Neuronal stem cell (in vitro differentiated cells): Measurements from ENCODE around the gene APBA1.

Experiments used
- DNase-seq: peaks from one replicate; pipeline ENCODE4 v3.0.0-alpha.2; 2013; ENCODE audit warnings: low spot score
- H2AFZ ChIP-seq: one replicate; pipeline ENCODE4 v1.6.1; 2013; ENCODE audit warnings: mild to moderate bottlenecking, low read length, inconsistent platforms
- H2AK5ac ChIP-seq: 2 replicates; pipeline ENCODE4 v1.6.1; 2013; ENCODE audit warnings: low read depth, mild to moderate bottlenecking, inconsistent platforms, low read length, moderate library complexity, mixed read lengths
- H2BK120ac ChIP-seq: 2 replicates; pipeline ENCODE4 v1.6.1; 2013; ENCODE audit warnings: low read depth, mild to moderate bottlenecking, inconsistent platforms, low read length, moderate library complexity, mixed read lengths
- H2BK12ac ChIP-seq: one replicate; pipeline ENCODE4 v1.6.1; 2013; ENCODE audit warnings: low read length, inconsistent platforms
- H2BK15ac ChIP-seq: 2 replicates; pipeline ENCODE4 v1.6.1; 2013; ENCODE audit warnings: mild to moderate bottlenecking, low read length, inconsistent platforms, mixed read lengths
- H2BK5ac ChIP-seq: one replicate; pipeline ENCODE4 v1.6.1; 2013; ENCODE audit warnings: inconsistent platforms, mild to moderate bottlenecking, low read length, moderate library complexity
- H3K14ac ChIP-seq: one replicate; pipeline ENCODE4 v1.6.1; 2013; ENCODE audit warnings: low read length, inconsistent platforms
- H3K18ac ChIP-seq: 2 replicates; pipeline ENCODE4 v1.6.1; 2013; ENCODE audit warnings: low read length, inconsistent platforms
- H3K23ac ChIP-seq: 2 replicates; pipeline ENCODE4 v1.6.1; 2013; ENCODE audit warnings: low read depth, mild to moderate bottlenecking, mixed read lengths, low read length, inconsistent platforms; ENCODE audit not compliant: poor library complexity
- H3K27ac ChIP-seq: replicated peaks from 3 replicates; pipeline ENCODE4 v1.5.1; 2013; ENCODE audit warnings: low read length, inconsistent platforms
- H3K27me3 ChIP-seq, 3 experiments: 2 replicates each; pipeline ENCODE4 v1.6.1; 2013; ENCODE audit warnings: low read length in 3 of 3, mild to moderate bottlenecking in 2 of 3, inconsistent platforms in 1 of 3, low read depth in 1 of 3, mixed read lengths in 1 of 3, moderate library complexity in 1 of 3; ENCODE audit not compliant: control insufficient read depth in 3 of 3, insufficient read depth in 3 of 3
- H3K36me3 ChIP-seq, 2 donors: replicated peaks in 1 of 2; 2 replicates each; pipeline ENCODE4 v1.6.1; 2013; ENCODE audit warnings: low read length in 2 of 2; ENCODE audit not compliant: control insufficient read depth in 2 of 2, insufficient read depth in 2 of 2
- H3K4ac ChIP-seq: 2 replicates; pipeline ENCODE4 v1.6.1; 2013; ENCODE audit warnings: inconsistent platforms, mild to moderate bottlenecking, low read length, moderate library complexity
- H3K4me1 ChIP-seq, 2 donors: 1 replicate in 1 of 2; 2 replicates in 1 of 2; pipeline ENCODE4 v1.6.1; 2013; ENCODE audit warnings: low read length in 2 of 2, low read depth in 1 of 2; ENCODE audit not compliant: control insufficient read depth in 2 of 2, insufficient read depth in 1 of 2
- H3K4me2 ChIP-seq: one replicate; pipeline ENCODE4 v1.6.1; 2013; ENCODE audit warnings: mild to moderate bottlenecking, low read length, inconsistent platforms; ENCODE audit not compliant: insufficient read depth, poor library complexity, severe bottlenecking
- H3K4me3 ChIP-seq, 2 donors: 2 replicates each; pipeline ENCODE4 v1.5.1; 2013; ENCODE audit warnings: low read length in 2 of 2, mild to moderate bottlenecking in 2 of 2, inconsistent platforms in 1 of 2, moderate library complexity in 1 of 2
- H3K79me1 ChIP-seq: one replicate; pipeline ENCODE4 v1.6.1; 2013; ENCODE audit warnings: low read depth, mild to moderate bottlenecking, inconsistent platforms, low read length, moderate library complexity
- H3K9ac ChIP-seq: one replicate; pipeline ENCODE4 v1.6.1; 2013; ENCODE audit warnings: mild to moderate bottlenecking, low read depth, low read length, inconsistent platforms; ENCODE audit not compliant: poor library complexity
- H3K9me3 ChIP-seq, 2 donors: replicated peaks in 1 of 2; 2 replicates each; pipeline versions ENCODE3 to v1.6.1; 2013; ENCODE audit warnings: low read length in 2 of 2, mild to moderate bottlenecking in 2 of 2, inconsistent platforms in 1 of 2, low read depth in 1 of 2, mixed read lengths in 1 of 2, moderate library complexity in 1 of 2; ENCODE audit not compliant: control insufficient read depth in 2 of 2, insufficient read depth in 1 of 2
- H4K8ac ChIP-seq: one replicate; pipeline ENCODE4 v1.6.1; 2013; ENCODE audit warnings: low read depth, mild to moderate bottlenecking, inconsistent platforms, low read length, moderate library complexity
- H4K91ac ChIP-seq: one replicate; pipeline ENCODE4 v1.6.1; 2013; ENCODE audit warnings: low read length, low read depth, mild to moderate bottlenecking, inconsistent platforms; ENCODE audit not compliant: poor library complexity
- WGBS, 2 donors: extraction: QIAGEN DNeasy Blood & Tissue Kit; methylation state at CpG; one replicate each; pipeline ENCODE4 v1.1.7; 2013; ENCODE audit warnings: missing lambda C conversion rate in 2 of 2, mixed read lengths in 1 of 2; ENCODE audit not compliant: insufficient read length in 2 of 2, insufficient replicate concordance in 1 of 2; ENCODE audit errors: extremely low coverage in 2 of 2; 5-methylcytosine and 5-hydroxymethylcytosine counted together

APBA1 gene

GRCh38 chr9:69472101-69472620 is 200.0 kb downstream of the APBA1 start:
- Histone ChIP-seq H3K79me1 (no peaks in the 10 kb centered on the region), H3K14ac (no peak overlapping the region), H3K23ac (no peak overlapping the region), H3K27me3 (peaks cover 0 to 2% (median 0%) of the 10 kb centered on the region in 3 experiments), H2BK12ac (no peak overlapping the region), H3K4me1 (peaks cover 5 to 8% of the 10 kb centered on the region in 2 donors), H4K91ac (no peak overlapping the region), H2BK5ac (no peak overlapping the region), H2BK120ac (no peak overlapping the region), H3K4me3 (no peak overlapping the region), H4K8ac (no peak overlapping the region), H2BK15ac (no peak overlapping the region), H3K4me2 (no peak overlapping the region), H2AK5ac (no peak overlapping the region), H3K9me3 (no peaks in the 10 kb centered on the region), H3K4ac (no peak overlapping the region), H2AFZ (no peak overlapping the region), H3K18ac (no peak overlapping the region), H3K9ac (no peak overlapping the region), H3K36me3 (no peaks in the 10 kb centered on the region), H3K27ac (no peak overlapping the region)
- DNase-seq = no peak
- no CpG with 5 or more reads among the region's 2 CpGs for WGBS, 2 donors

- no peak overlapping the region for H2AK5ac ChIP-seq
- H3K9me3 ChIP-seq = no peaks in the 10 kb centered on the region
- no peak overlapping the region for H2BK15ac ChIP-seq
- H4K91ac ChIP-seq = no peak overlapping the region
- no peak overlapping the region for H3K23ac ChIP-seq
- H2BK120ac ChIP-seq = no peak overlapping the region
- no peaks in the 10 kb centered on the region for H3K36me3 ChIP-seq
- no peak overlapping the region for H2BK12ac ChIP-seq
- H3K79me1 ChIP-seq = no peaks in the 10 kb centered on the region
- H3K27ac ChIP-seq = no peak overlapping the region
- no CpG with 5 or more reads among the region's 2 CpGs for WGBS, 2 donors
- peaks cover 0 to 2% (median 0%) of the 10 kb centered on the region in 3 experiments for H3K27me3 ChIP-seq
- no peak overlapping the region for H3K4ac ChIP-seq
- H3K9ac ChIP-seq = no peak overlapping the region
- H3K14ac ChIP-seq = no peak overlapping the region
- no peak for DNase-seq
- H3K18ac ChIP-seq = no peak overlapping the region
- H4K8ac ChIP-seq = no peak overlapping the region
- H3K4me3 ChIP-seq = no peak overlapping the region
- peaks cover 5 to 8% of the 10 kb centered on the region in 2 donors for H3K4me1 ChIP-seq
- H2AFZ ChIP-seq = no peak overlapping the region
- no peak overlapping the region for H3K4me2 ChIP-seq
- H2BK5ac ChIP-seq = no peak overlapping the region
Measured at GRCh38 chr9:69471433-69471832, 200.7 kb downstream of the APBA1 start.

GRCh38 chr9:69470186-69470977 is 201.8 kb downstream of the APBA1 start:
- Histone ChIP-seq H3K4me2 (no peak overlapping the region), H4K91ac (no peak overlapping the region), H3K36me3 (no peaks in the 10 kb centered on the region), H3K4ac (no peak overlapping the region), H2BK5ac (no peak overlapping the region), H3K27ac (no peak overlapping the region), H3K18ac (no peak overlapping the region), H2AK5ac (no peak overlapping the region), H4K8ac (no peak overlapping the region), H3K14ac (no peak overlapping the region), H3K23ac (no peak overlapping the region), H3K9me3 (no peaks in the 10 kb centered on the region), H2BK120ac (no peak overlapping the region), H3K4me3 (no peak overlapping the region), H3K4me1 (peaks cover 5% of the 10 kb centered on the region in 2 donors), H3K27me3 (peaks cover 0 to 2% (median 0%) of the 10 kb centered on the region in 3 experiments), H2BK15ac (no peak overlapping the region), H3K9ac (no peak overlapping the region), H2BK12ac (no peak overlapping the region), H2AFZ (no peak overlapping the region), H3K79me1 (no peaks in the 10 kb centered on the region)
- no CpG with 5 or more reads among the region's 9 CpGs for WGBS, 2 donors
- no peak for DNase-seq

GRCh38 chr9:69469136-69469535 is 203.0 kb downstream of the APBA1 start:
- Histone ChIP-seq H4K8ac (no peak overlapping the region), H3K9me3 (no peaks in the 10 kb centered on the region), H3K36me3 (no peaks in the 10 kb centered on the region), H3K9ac (no peak overlapping the region), H4K91ac (no peak overlapping the region), H2BK12ac (no peak overlapping the region), H3K23ac (no peak overlapping the region), H3K18ac (no peak overlapping the region), H3K14ac (no peak overlapping the region), H3K27me3 (no peaks in the 10 kb centered on the region), H3K4me3 (no peak overlapping the region), H3K4ac (no peak overlapping the region), H2BK5ac (no peak overlapping the region), H3K4me2 (no peak overlapping the region), H2AFZ (no peak overlapping the region), H3K27ac (no peak overlapping the region), H3K79me1 (no peaks in the 10 kb centered on the region), H2BK120ac (no peak overlapping the region), H2BK15ac (no peak overlapping the region), H2AK5ac (no peak overlapping the region), H3K4me1 (peaks cover 5% of the 10 kb centered on the region in 2 donors)
- DNase-seq = no peak
